Tibial nerve (tissue), 4 donors: ENCODE data around the gene GRM4. TPM values are rescaled to one million over a fixed set of nuclear protein-coding genes. Genes with fewer than 3 reads are reported as not detected.

Experiments
- DNase-seq, 2 donors: peaks; one replicate each; pipeline ENCODE4 v3.0.0-alpha.2; 2019; ENCODE audit warnings: low spot score in 2 of 2
- H3K27ac ChIP-seq, 4 donors: fragments of 200-600 bp; sonication (generic) in 3 of 4; one replicate each; pipeline ENCODE4 v1.5.1; 2017 to 2019; ENCODE audit warnings: mild to moderate bottlenecking in 1 of 4
- H3K27me3 ChIP-seq, 2 donors: fragments of 200-600 bp; sonication (generic) in 1 of 2; one replicate each; pipeline versions ENCODE4 v1.5.1 to v1.6.0; 2017 to 2019
- H3K36me3 ChIP-seq, 3 donors: fragments of 200-600 bp; sonication (generic); one replicate each; pipeline ENCODE4 v1.5.1; 2018 to 2019
- H3K4me1 ChIP-seq, 4 donors: fragments of 200-600 bp; sonication (generic) in 3 of 4; one replicate each; pipeline ENCODE4 v1.5.1; 2017 to 2019
- H3K4me3 ChIP-seq, 4 donors: fragments of 200-600 bp; sonication (generic) in 3 of 4; one replicate each; pipeline ENCODE4 v1.5.1; 2017 to 2019; ENCODE audit warnings: mild to moderate bottlenecking in 1 of 4, moderate library complexity in 1 of 4
- H3K9me3 ChIP-seq, 4 donors: fragments of 200-600 bp; sonication (generic) in 3 of 4; one replicate each; pipeline ENCODE4 v1.5.1; 2017 to 2019
- EP300 ChIP-seq, 2 donors: sonication (generic); formaldehyde crosslinking; IDR thresholded peaks; one replicate each; pipeline ENCODE4 v1.6.1; 2017; ENCODE audit warnings: antibody characterized with exemption in 2 of 2, mild to moderate bottlenecking in 1 of 2
- POLR2A ChIP-seq, 2 donors: fragments of 450-650 bp; IDR thresholded peaks; one replicate each; pipeline ENCODE4 v1.6.1; 2017; ENCODE audit warnings: antibody characterized with exemption in 2 of 2, mild to moderate bottlenecking in 2 of 2, moderate library complexity in 2 of 2
- WGBS, 2 donors: methylation state at CpG; one replicate each; pipeline ENCODE4 v1.1.5; 2018; 5-methylcytosine and 5-hydroxymethylcytosine counted together
- total RNA-seq, 4 donors: library from RNA; depleted of rRNA; stranded (reverse); fragments of >200 nt; gene quantifications; one replicate each; pipeline ENCODE4 v1.1.0, GENCODE V29; 2016
- TF ChIP-seq, protein P1 (sequence below), 5 experiments: fragments of 200-600 bp in 3 of 5; fragments of 450-650 bp in 2 of 5; sonication (generic) in 3 of 5; IDR thresholded peaks; one replicate each; pipeline ENCODE4 v1.5.1; 2016 to 2019; ENCODE audit warnings: antibody characterized with exemption in 5 of 5, mild to moderate bottlenecking in 3 of 5, moderate library complexity in 2 of 5

GRM4 gene
- total RNA-seq, 4 donors from 2014 or later: not detected

DNA sequence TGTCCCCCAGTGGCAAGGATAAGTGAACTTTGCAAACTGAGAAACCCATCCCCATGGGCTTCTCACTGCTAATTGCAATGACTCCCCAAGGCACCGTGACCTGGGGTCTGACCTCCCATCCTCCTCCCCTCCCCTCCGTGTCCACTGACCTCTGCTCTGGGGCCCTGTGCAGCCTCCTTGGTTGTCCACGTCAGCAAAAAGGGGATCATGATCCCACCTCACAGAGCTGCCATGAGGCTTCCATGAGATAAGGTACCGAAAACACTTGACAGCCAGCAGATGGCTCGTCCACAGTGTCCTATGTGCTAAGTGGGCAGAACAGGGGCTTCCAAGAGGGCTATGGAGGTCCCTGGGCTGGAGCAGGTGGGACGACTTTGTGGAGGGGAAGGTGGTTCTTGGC, 104.5 kb downstream of the GRM4 start:
- WGBS, 2 donors: 79% methylated on average over 6 of the region's 6 CpGs
- peaks cover 0 to 8% of the 10 kb centered on the region in 2 donors for H3K27me3 ChIP-seq
- TF ChIP-seq, protein P1, sequence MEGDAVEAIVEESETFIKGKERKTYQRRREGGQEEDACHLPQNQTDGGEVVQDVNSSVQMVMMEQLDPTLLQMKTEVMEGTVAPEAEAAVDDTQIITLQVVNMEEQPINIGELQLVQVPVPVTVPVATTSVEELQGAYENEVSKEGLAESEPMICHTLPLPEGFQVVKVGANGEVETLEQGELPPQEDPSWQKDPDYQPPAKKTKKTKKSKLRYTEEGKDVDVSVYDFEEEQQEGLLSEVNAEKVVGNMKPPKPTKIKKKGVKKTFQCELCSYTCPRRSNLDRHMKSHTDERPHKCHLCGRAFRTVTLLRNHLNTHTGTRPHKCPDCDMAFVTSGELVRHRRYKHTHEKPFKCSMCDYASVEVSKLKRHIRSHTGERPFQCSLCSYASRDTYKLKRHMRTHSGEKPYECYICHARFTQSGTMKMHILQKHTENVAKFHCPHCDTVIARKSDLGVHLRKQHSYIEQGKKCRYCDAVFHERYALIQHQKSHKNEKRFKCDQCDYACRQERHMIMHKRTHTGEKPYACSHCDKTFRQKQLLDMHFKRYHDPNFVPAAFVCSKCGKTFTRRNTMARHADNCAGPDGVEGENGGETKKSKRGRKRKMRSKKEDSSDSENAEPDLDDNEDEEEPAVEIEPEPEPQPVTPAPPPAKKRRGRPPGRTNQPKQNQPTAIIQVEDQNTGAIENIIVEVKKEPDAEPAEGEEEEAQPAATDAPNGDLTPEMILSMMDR (IDR thresholded peaks at IDR 0.05): no peak
- TF ChIP-seq POLR2A (IDR thresholded peaks at IDR 0.05): no peak
- TF ChIP-seq EP300 (IDR thresholded peaks at IDR 0.05): no peak

DNA sequence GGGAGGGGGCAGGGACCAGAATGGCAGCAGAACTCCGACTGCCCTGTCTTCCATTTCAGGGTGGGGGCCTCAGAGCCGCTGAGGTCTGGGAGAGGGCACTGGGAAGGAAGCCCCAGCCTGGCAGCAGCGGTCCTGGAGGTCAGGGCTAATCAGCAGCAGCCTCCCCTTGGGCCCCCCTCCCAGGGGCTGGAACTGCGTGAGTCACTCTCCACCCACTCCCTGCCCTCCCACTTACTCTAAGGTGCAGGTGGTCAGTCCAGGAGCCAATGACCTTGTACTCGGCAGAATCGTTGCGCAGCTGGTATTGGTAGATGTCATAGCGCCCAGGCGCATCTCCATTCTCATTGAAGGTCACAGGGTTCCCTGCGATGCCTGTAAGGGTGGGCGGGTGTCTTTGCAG, 105.9 kb downstream of the GRM4 start:
- no peaks in the 10 kb centered on the region for H3K4me1 ChIP-seq
- TF ChIP-seq POLR2A (IDR thresholded peaks at IDR 0.05) (no peak), EP300 (IDR thresholded peaks at IDR 0.05) (no peak)
- TF ChIP-seq, protein P1 (IDR thresholded peaks at IDR 0.05): no peak
- H3K27ac ChIP-seq: no peak overlapping the region
- H3K36me3 ChIP-seq: no peaks in the 10 kb centered on the region
- no peak for DNase-seq
- WGBS, 2 donors: 71 to 82% methylated on average over 11 of the region's 11 CpGs
- peaks cover 0 to 8% of the 10 kb centered on the region in 2 donors for H3K27me3 ChIP-seq
- H3K4me3 ChIP-seq: no peak overlapping the region
- no peaks in the 10 kb centered on the region for H3K9me3 ChIP-seq

More for the DNA sequence above, 104.5 kb downstream of the GRM4 start:
- Histone ChIP-seq H3K9me3 (no peaks in the 10 kb centered on the region), H3K27ac (no peak overlapping the region), H3K4me1 (no peaks in the 10 kb centered on the region), H3K4me3 (no peak overlapping the region), H3K36me3 (no peaks in the 10 kb centered on the region)
- no peak for DNase-seq

DNA sequence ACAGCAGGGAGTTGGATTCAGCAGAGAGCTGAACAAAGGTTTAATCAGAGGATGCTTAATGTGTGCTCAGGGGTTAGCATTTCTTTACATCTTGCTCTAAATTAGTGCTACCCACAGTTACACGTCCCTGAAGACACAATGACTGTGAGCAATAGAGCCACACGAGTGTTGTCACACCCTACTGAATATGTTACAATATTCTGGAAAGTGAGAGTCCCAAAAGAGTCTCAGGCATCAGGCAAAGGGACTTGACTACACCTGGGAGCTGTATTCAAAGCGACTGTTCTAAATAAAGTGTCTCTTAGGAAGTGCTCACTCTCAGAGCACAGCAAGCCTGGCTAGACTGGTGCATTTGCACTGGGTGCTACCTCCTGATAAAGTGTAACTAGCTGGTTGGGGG, 108.7 kb downstream of the GRM4 start:
- Histone ChIP-seq H3K27ac (no peak overlapping the region), H3K27me3 (peaks cover 0 to 16% of the 10 kb centered on the region in 2 donors), H3K36me3 (no peaks in the 10 kb centered on the region), H3K9me3 (no peaks in the 10 kb centered on the region), H3K4me1 (no peaks in the 10 kb centered on the region), H3K4me3 (no peak overlapping the region)
- WGBS, 2 donors: 58 to 63% methylated on average over 3 of the region's 3 CpGs
- TF ChIP-seq EP300 (IDR thresholded peaks at IDR 0.05) (no peak), POLR2A (IDR thresholded peaks at IDR 0.05) (no peak)
- TF ChIP-seq, protein P1 (IDR thresholded peaks at IDR 0.05): no peak
- DNase-seq: no peak

DNA sequence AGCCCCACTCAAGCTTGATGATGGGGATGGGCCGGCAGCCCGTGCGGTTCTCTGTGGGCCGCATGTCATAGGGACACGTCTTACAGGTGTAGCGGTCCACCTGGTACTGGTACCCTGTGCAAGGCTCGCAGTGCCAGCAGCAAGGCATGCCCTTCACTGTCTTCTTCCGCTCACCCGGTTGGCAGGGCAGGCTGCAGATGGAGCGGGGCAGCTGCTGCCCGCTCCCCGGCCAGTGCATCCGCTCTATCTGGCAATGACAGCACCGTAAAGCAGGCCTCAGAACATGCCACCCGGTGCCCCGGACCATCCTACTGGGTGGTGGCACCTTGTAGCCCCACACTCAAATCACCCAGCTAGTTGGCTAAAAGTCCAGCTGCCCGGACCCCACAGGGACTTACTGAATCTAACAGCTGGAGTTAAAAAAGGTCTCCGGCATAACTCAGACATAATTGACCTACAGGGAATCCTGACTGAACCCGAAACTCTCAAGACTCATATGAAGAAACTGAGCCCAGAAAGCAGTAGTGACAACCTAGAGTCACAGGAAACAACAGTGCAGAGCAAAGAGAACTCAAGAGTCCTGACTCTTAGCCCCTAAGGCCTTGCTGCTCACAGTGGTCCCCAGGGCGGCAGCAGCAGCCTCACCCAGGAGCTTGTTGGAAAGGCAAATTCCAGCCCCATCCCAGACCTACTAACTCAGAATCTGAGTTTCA, 109.4 kb downstream of the GRM4 start:
- H3K9me3 ChIP-seq: no peaks in the 10 kb centered on the region
- H3K4me1 ChIP-seq: no peaks in the 10 kb centered on the region
- DNase-seq: no peak
- no peak overlapping the region for H3K27ac ChIP-seq
- H3K36me3 ChIP-seq: no peaks in the 10 kb centered on the region
- WGBS, 2 donors: 90% methylated on average over 18 to 20 of the region's 20 CpGs
- H3K27me3 ChIP-seq: peaks cover 0 to 16% of the 10 kb centered on the region in 2 donors
- no peak for TF ChIP-seq POLR2A (IDR thresholded peaks at IDR 0.05)
- TF ChIP-seq, protein P1 (IDR thresholded peaks at IDR 0.05): no peak
- no peak for TF ChIP-seq EP300 (IDR thresholded peaks at IDR 0.05)
- no peak overlapping the region for H3K4me3 ChIP-seq

DNA sequence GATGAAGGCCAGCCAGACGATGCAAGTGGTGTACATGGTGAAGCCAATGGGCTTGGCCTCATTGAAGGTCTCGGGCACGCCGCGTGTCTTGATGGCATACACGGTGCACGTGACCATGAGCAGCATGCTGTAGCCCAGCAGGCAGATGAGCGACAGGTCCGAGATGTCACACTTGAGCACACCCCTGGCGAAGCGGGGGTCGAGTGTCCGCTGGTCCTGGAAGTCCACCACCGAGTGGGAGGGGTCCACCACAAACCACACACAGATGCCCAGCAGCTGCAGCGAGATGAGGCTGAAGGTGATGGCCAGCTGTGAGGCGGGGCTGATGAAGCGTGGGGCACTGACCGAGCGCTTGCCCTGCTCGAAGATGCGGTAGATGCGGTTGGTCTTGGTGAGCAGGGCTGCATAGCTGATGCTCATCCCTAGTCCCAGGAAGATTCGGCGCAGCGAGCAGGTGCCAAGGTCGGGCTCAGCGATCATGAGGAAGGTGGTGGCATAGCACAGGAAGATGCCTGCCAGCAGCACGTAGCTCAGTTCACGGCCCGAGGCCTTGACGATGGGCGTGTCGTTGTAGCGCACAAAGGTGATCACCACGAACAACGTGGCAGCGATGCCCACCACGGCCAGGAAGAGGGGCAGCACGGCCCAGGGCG, 110.1 kb downstream of the GRM4 start:
- no peak overlapping the region for H3K4me3 ChIP-seq
- no peak for TF ChIP-seq EP300 (IDR thresholded peaks at IDR 0.05)
- no peak for TF ChIP-seq POLR2A (IDR thresholded peaks at IDR 0.05)
- TF ChIP-seq, protein P1 (IDR thresholded peaks at IDR 0.05): no peak
- H3K9me3 ChIP-seq: no peaks in the 10 kb centered on the region
- H3K27ac ChIP-seq: no peak overlapping the region
- no peaks in the 10 kb centered on the region for H3K36me3 ChIP-seq
- H3K27me3 ChIP-seq: peaks cover 0 to 16% of the 10 kb centered on the region in 2 donors
- DNase-seq: no peak
- 86 to 89% methylated on average over 31 to 38 of the region's 40 CpGs for WGBS, 2 donors
- H3K4me1 ChIP-seq: no peaks in the 10 kb centered on the region
